Cardiac muscle cell (in vitro differentiated cells and primary cell): ENCODE data around the gene KIF18B. TPM values are rescaled to one million over a fixed set of nuclear protein-coding genes. Genes with fewer than 3 reads are reported as not detected.

Experiments
- DNase-seq, 2 donors: peaks; one replicate each; pipeline versions ENCODE4 v3.0.0 to v3.0.0-alpha.2; 2010 to 2017; ENCODE audit warnings: low read depth in 1 of 2, low spot score in 1 of 2
- H3K27ac ChIP-seq: fragments of 200-600 bp; sonication (generic); 2 replicates; pipeline ENCODE4 v1.5.1; 2016
- H3K27me3 ChIP-seq: fragments of 200-600 bp; sonication (generic); 2 replicates; pipeline ENCODE4 v1.6.0; 2016; ENCODE audit warnings: control low read depth
- H3K36me3 ChIP-seq: fragments of 200-600 bp; sonication (generic); 2 replicates; pipeline ENCODE4 v1.5.1; 2016; ENCODE audit warnings: control low read depth
- H3K4me1 ChIP-seq: fragments of 200-600 bp; sonication (generic); 2 replicates; pipeline ENCODE4 v1.8.1; 2017; ENCODE audit warnings: low read depth, mild to moderate bottlenecking, mixed run types
- H3K4me3 ChIP-seq: fragments of 200-600 bp; sonication (generic); 2 replicates; pipeline ENCODE4 v1.5.1; 2016; ENCODE audit warnings: mild to moderate bottlenecking
- H3K9me3 ChIP-seq: fragments of 200-600 bp; sonication (generic); 2 replicates; pipeline ENCODE4 v1.5.1; 2017; ENCODE audit warnings: low read depth, mild to moderate bottlenecking, control low read depth
- polyA plus RNA-seq: library from polyadenylated mRNA; unstranded; fragments of >200 nt; fragmentation: Nextera tagmentation; extraction: Ambion mirVana; gene quantifications from 2 replicates; pipeline ENCODE4 v1.2.1, GENCODE V29; 2016
- total RNA-seq: library from RNA; depleted of rRNA; stranded (reverse); fragments of >200 nt; gene quantifications from 2 replicates; pipeline ENCODE4 v1.2.3, GENCODE V29; 2016
- TF ChIP-seq, protein P1 (sequence below): IDR thresholded peaks from 2 replicates; pipeline ENCODE4 v1.5.1; 2012; ENCODE audit warnings: low read depth, mild to moderate bottlenecking, low read length

The KIF18B gene
- total and polyA plus RNA-seq, 2 experiments from 2014 or later: 4.1 to 21.1 TPM

DNA sequence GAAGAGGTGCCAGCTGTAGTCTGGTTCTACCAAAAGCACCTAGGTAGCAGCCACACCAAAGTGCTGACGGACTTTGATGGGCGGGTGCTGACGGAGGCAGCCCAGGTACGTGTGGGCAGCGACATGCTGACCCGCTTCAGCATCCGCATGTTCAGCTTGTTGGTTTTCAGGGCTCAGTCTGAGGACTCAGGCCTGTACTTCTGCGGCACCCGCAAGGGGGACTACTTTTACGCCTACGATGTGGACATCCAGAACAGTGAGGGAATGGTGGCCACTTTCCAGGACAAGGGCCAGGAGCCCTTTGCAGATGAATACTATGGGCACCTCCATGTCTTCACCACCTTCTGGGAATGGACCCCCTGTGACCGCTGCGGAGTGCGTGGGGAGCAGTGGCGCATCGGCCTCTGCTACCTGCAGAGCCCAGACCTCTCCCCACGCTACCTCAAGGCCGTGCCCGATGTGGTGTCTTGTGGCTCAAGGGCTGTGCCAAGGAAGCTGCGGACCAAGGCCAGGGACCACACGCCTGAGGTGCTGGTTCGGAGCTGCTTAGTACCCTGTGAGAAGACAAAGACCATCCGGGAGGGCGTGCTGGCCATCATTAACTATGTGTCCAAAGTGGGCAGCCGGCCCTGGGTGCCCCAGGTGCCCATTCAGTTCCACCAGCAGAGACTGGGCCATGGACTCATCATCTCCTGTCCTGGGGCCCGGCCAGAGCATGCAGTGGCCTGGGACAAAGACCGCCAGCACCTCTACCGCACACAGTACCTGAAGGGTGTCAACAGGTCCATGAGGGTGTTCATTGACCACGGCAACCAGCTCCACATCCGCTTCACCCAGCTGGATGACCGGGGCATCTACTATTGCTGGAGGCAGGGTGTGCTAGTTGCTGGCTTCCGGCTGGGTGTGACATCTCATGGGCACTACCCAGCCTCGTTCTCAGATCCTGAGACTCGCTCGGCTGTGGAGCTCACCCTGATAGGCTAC lies 43.3 kb downstream of the KIF18B start:
- Histone ChIP-seq H3K4me3 (no peak overlapping the region), H3K36me3 (no peaks in the 10 kb centered on the region), H3K9me3 (no peaks in the 10 kb centered on the region), H3K4me1 (no peaks in the 10 kb centered on the region), H3K27ac (no peak overlapping the region), H3K27me3 (no peaks in the 10 kb centered on the region)
- TF ChIP-seq, protein P1, sequence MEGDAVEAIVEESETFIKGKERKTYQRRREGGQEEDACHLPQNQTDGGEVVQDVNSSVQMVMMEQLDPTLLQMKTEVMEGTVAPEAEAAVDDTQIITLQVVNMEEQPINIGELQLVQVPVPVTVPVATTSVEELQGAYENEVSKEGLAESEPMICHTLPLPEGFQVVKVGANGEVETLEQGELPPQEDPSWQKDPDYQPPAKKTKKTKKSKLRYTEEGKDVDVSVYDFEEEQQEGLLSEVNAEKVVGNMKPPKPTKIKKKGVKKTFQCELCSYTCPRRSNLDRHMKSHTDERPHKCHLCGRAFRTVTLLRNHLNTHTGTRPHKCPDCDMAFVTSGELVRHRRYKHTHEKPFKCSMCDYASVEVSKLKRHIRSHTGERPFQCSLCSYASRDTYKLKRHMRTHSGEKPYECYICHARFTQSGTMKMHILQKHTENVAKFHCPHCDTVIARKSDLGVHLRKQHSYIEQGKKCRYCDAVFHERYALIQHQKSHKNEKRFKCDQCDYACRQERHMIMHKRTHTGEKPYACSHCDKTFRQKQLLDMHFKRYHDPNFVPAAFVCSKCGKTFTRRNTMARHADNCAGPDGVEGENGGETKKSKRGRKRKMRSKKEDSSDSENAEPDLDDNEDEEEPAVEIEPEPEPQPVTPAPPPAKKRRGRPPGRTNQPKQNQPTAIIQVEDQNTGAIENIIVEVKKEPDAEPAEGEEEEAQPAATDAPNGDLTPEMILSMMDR: no peak
- DNase-seq: no peak

DNA sequence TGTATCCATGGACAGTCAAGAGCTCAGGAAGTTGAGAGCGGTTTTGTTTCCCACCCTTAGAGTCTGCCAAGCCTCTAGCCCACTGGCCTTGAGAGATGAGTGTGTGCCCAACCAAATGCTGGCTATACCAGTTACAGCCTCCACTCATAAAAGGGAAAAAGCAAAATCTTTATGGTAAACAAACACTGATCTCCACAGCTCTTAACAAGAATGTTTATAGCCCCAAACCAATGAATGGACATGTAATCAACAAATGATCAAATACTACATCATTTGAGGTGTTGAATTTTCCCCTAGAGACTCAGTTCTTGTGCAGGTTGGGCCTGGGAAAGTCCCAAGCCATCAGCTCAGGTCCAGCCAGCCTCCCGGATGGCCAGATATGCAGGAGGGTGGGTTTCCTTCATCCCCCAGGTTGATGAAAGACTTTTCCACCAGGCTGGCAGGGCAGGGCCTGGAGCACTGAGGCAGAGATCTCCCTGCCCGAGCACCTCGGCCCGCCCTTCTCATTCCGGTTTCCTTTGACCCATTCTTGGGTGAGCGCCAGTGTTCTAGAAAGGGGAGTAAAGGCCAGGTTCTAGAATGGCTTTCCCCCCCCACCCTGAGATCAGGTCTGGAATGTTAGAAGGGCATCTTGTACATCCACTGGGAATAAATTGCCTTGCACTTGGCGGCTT lies 44.4 kb downstream of the KIF18B start:
- TF ChIP-seq, protein P1: no peak
- Histone ChIP-seq H3K27ac (no peak overlapping the region), H3K36me3 (no peaks in the 10 kb centered on the region), H3K9me3 (no peaks in the 10 kb centered on the region), H3K4me3 (no peak overlapping the region), H3K27me3 (no peaks in the 10 kb centered on the region), H3K4me1 (peaks cover 3% of the 10 kb centered on the region)
- DNase-seq: no peak

DNA sequence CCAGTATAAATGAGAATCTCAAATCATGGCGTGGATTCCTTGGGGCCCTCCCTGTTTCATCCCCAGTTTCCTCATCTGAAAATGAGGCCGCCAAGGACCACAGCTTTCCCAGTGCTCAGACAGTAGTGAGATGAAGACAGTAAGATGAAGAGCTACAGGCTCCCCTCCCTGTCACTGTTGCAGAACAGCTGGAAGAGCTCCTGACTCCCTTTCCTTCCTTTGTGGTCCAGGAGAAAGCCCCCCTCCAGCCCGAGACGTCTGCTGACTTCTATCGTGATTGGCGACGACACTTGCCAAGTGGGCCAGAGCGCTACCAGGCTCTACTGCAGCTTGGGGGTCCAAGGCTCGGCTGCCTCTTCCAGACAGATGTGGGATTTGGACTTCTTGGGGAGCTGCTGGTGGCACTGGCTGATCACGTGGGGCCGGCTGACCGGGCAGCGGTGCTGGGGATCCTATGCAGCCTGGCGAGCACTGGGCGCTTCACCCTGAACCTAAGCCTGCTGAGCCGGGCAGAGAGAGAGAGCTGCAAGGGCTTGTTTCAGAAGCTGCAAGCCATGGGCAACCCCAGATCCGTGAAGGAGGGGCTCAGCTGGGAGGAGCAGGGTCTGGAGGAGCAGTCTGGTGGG lies 45.3 kb downstream of the KIF18B start:
- no peak overlapping the region for H3K4me3 ChIP-seq
- H3K4me1 ChIP-seq: peaks cover 6% of the 10 kb centered on the region
- no peaks in the 10 kb centered on the region for H3K36me3 ChIP-seq
- TF ChIP-seq, protein P1: no peak
- no peaks in the 10 kb centered on the region for H3K9me3 ChIP-seq
- no peak for DNase-seq
- H3K27me3 ChIP-seq: no peaks in the 10 kb centered on the region
- H3K27ac ChIP-seq: no peak overlapping the region

DNA sequence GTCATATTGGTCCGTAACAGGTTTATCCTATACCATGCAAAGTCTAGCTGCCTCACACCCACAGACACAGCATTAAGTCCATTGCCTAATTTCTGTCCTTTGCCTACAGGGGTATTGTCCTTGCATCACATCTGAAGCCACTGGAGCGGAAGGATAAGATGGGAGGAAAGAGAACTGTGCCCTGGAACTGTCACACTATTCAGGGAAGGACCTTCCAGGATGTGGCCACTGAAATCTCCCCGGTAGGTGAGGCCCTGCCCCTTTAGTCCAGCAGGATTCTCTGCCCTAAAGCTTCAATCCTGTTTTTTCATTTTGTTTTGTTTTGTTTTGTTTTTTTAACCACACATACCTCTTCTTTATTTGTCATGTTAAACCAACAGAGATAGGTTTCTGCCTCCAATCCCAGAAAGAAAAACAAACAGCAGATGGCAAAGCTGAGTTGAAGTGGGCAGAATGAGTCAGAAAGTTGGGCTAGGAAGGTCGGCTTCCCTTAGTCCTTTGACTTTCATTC lies 46.1 kb downstream of the KIF18B start:
- no peaks in the 10 kb centered on the region for H3K36me3 ChIP-seq
- peak in 1 of 2 donors; percentile 58 for DNase-seq
- no peaks in the 10 kb centered on the region for H3K9me3 ChIP-seq
- peaks cover 6% of the 10 kb centered on the region for H3K4me1 ChIP-seq
- no peak overlapping the region for H3K27ac ChIP-seq
- no peaks in the 10 kb centered on the region for H3K27me3 ChIP-seq
- TF ChIP-seq, protein P1: peak; percentile 21
- no peak overlapping the region for H3K4me3 ChIP-seq

DNA sequence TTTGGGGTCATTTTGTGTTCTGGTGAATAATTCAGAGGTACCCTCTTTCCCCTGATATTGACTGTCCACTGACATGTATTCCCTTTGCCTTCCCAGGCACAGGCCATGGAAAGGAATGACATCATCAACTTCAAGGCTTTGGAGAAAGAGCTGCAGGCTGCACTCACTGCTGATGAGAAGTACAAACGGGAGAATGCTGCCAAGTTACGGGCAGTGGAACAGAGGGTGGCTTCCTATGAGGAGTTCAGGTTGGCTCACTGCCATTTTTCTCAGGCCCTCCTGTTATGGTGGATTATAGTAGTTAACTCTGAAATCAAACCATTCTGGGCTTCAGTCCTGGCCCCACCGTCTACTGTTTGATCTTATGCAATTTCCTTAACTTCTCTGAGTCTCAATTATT lies 46.7 kb downstream of the KIF18B start:
- DNase-seq: peak in 1 of 2 donors; percentile 95
- Histone ChIP-seq H3K36me3 (no peaks in the 10 kb centered on the region), H3K4me3 (no peak overlapping the region), H3K4me1 (peaks cover 6% of the 10 kb centered on the region), H3K27ac (no peak overlapping the region), H3K9me3 (no peaks in the 10 kb centered on the region), H3K27me3 (no peaks in the 10 kb centered on the region)
- TF ChIP-seq, protein P1: no peak
